ENCODE results near the gene TRPC3. TPM values are rescaled to one million over a fixed set of nuclear protein-coding genes. Genes with fewer than 3 reads are reported as not detected.

The TRPC3 gene
- polyA plus RNA-seq, 1 donor from 2014 or later: 6.9 TPM

GRCh38 chr4:121958777-121959176 lies 6.9 kb upstream of the TRPC3 start:
- Histone ChIP-seq H3K4me2 (ENCODE audit: low read length) (no peak overlapping the region), H3K4me3 (ENCODE audit: low read length) (no peak overlapping the region), H3K79me2 (replicated peaks; ENCODE audit: insufficient read depth, low read length) (no peaks in the 10 kb centered on the region), H4K20me1 (ENCODE audit: insufficient read depth) (no peaks in the 10 kb centered on the region), H3K27ac (ENCODE audit: low read length) (no peak overlapping the region), H2AFZ (ENCODE audit: low read depth, low read length) (no peak overlapping the region), H3K9me2 (ENCODE audit: insufficient read depth, low read length) (no peaks in the 10 kb centered on the region), H3K36me3 (ENCODE audit: insufficient read depth, low read length) (no peaks in the 10 kb centered on the region), H3K9me3 (ENCODE audit: low read length) (no peaks in the 10 kb centered on the region), H3K27me3 (ENCODE audit: insufficient read depth, low read depth, low read length) (peaks cover 5% of the 10 kb centered on the region), H3K9ac (ENCODE audit: low read length) (no peak overlapping the region), H3F3A (ENCODE audit: insufficient read depth, low read length, poor library complexity, severe bottlenecking) (no peaks in the 10 kb centered on the region)
- no peak for TF ChIP-seq EP300 (conservative IDR thresholded peaks at IDR 0.05; ENCODE audit: poor library complexity, severe bottlenecking)
- TF ChIP-seq TAF1 (IDR thresholded peaks at IDR 0.05; ENCODE audit: low read depth): no peak
- no peak for TF ChIP-seq SMC3 (conservative IDR thresholded peaks at IDR 0.05; ENCODE audit: poor library complexity)

- Histone ChIP-seq H3K4me3 (ENCODE audit: low read length) (no peak overlapping the region), H3K4me2 (ENCODE audit: low read length) (no peak overlapping the region), H3K27me3 (ENCODE audit: insufficient read depth, low read depth, low read length) (peaks cover 20% of the 10 kb centered on the region), H3K9ac (ENCODE audit: low read length) (no peak overlapping the region), H3F3A (ENCODE audit: insufficient read depth, low read length, poor library complexity, severe bottlenecking) (no peaks in the 10 kb centered on the region), H3K9me2 (ENCODE audit: insufficient read depth, low read length) (no peaks in the 10 kb centered on the region), H3K79me2 (replicated peaks; ENCODE audit: insufficient read depth, low read length) (no peaks in the 10 kb centered on the region), H3K9me3 (ENCODE audit: low read length) (no peaks in the 10 kb centered on the region), H2AFZ (ENCODE audit: low read depth, low read length) (no peak overlapping the region), H3K36me3 (ENCODE audit: insufficient read depth, low read length) (no peaks in the 10 kb centered on the region), H3K27ac (ENCODE audit: low read length) (no peak overlapping the region), H4K20me1 (ENCODE audit: insufficient read depth) (no peaks in the 10 kb centered on the region)
- TF ChIP-seq EP300 (conservative IDR thresholded peaks at IDR 0.05; ENCODE audit: poor library complexity, severe bottlenecking) (no peak), SMC3 (conservative IDR thresholded peaks at IDR 0.05; ENCODE audit: poor library complexity) (no peak), POLR2AphosphoS5 (IDR thresholded peaks at IDR 0.05) (no peak), EZH2 (IDR thresholded peaks at IDR 0.05; ENCODE audit: borderline replicate concordance, insufficient read depth, low read length, poor library complexity, severe bottlenecking) (no peak), RAD21 (conservative IDR thresholded peaks at IDR 0.05) (no peak), CTCF (IDR thresholded peaks at IDR 0.05; ENCODE audit: poor library complexity, severe bottlenecking) (no peak), MXI1 (conservative IDR thresholded peaks at IDR 0.05; ENCODE audit: poor library complexity, severe bottlenecking) (no peak), TAF1 (IDR thresholded peaks at IDR 0.05; ENCODE audit: low read depth) (no peak), REST (IDR thresholded peaks at IDR 0.05; ENCODE audit: borderline replicate concordance) (no peak)
Observed at GRCh38 chr4:121957266-121957665, 5.4 kb upstream of the TRPC3 start.

- no peak overlapping the region for H3K9ac ChIP-seq (ENCODE audit: low read length)
- no peaks in the 10 kb centered on the region for H3K9me2 ChIP-seq (ENCODE audit: insufficient read depth, low read length)
- no peaks in the 10 kb centered on the region for H4K20me1 ChIP-seq (ENCODE audit: insufficient read depth)
- no peak overlapping the region for H3K4me2 ChIP-seq (ENCODE audit: low read length)
- no peaks in the 10 kb centered on the region for H3K9me3 ChIP-seq (ENCODE audit: low read length)
- H3K36me3 ChIP-seq (ENCODE audit: insufficient read depth, low read length): no peaks in the 10 kb centered on the region
- peaks cover 50% of the 10 kb centered on the region for H3K27me3 ChIP-seq (ENCODE audit: insufficient read depth, low read depth, low read length)
- no peak overlapping the region for H3K27ac ChIP-seq (ENCODE audit: low read length)
- no peak overlapping the region for H3K4me3 ChIP-seq (ENCODE audit: low read length)
- TF ChIP-seq EZH2 (IDR thresholded peaks at IDR 0.05; ENCODE audit: borderline replicate concordance, insufficient read depth, low read length, poor library complexity, severe bottlenecking) (no peak), MXI1 (conservative IDR thresholded peaks at IDR 0.05; ENCODE audit: poor library complexity, severe bottlenecking) (no peak), RAD21 (conservative IDR thresholded peaks at IDR 0.05) (no peak), TAF1 (IDR thresholded peaks at IDR 0.05; ENCODE audit: low read depth) (no peak), POLR2AphosphoS5 (IDR thresholded peaks at IDR 0.05) (no peak), SMC3 (conservative IDR thresholded peaks at IDR 0.05; ENCODE audit: poor library complexity) (no peak), REST (IDR thresholded peaks at IDR 0.05; ENCODE audit: borderline replicate concordance) (no peak)
- no peaks in the 10 kb centered on the region for H3F3A ChIP-seq (ENCODE audit: insufficient read depth, low read length, poor library complexity, severe bottlenecking)
- H2AFZ ChIP-seq (ENCODE audit: low read depth, low read length): no peak overlapping the region
- H3K79me2 ChIP-seq (replicated peaks; ENCODE audit: insufficient read depth, low read length): no peaks in the 10 kb centered on the region
Observed at GRCh38 chr4:121953860-121954259, 2.0 kb upstream of the TRPC3 start.

All from neural cell (in vitro differentiated cells).